Activated naive CD4-positive, alpha-beta T cell treated with Interleukin-2 at 50 U/mL for 16 hours (primary cell): ENCODE results near the gene NOS1AP.

ENCODE experiments used
- DNase-seq: peaks from one replicate; pipeline ENCODE4 v3.0.0-alpha.2; 2020

Gene NOS1AP

GRCh38 chr1:162270016-162270770 lies 200.7 kb downstream of the NOS1AP start:
- DNase-seq = no peak

- DNase-seq = no peak
Measured at GRCh38 chr1:162271972-162272371, 202.5 kb downstream of the NOS1AP start.

- DNase-seq = no peak
Measured at GRCh38 chr1:162272419-162272818, 202.9 kb downstream of the NOS1AP start.

- no peak for DNase-seq
Measured at GRCh38 chr1:162275622-162276175, 206.2 kb downstream of the NOS1AP start.

- DNase-seq = no peak
Measured at GRCh38 chr1:162276493-162276892, 207.0 kb downstream of the NOS1AP start.

GRCh38 chr1:162279136-162279498 lies 209.6 kb downstream of the NOS1AP start:
- DNase-seq = no peak

GRCh38 chr1:162281426-162281825 lies 211.9 kb downstream of the NOS1AP start:
- no peak for DNase-seq

- no peak for DNase-seq
Measured at GRCh38 chr1:162283657-162284056, 214.2 kb downstream of the NOS1AP start.

- no peak for DNase-seq
Measured at GRCh38 chr1:162284206-162284955, 214.9 kb downstream of the NOS1AP start.

GRCh38 chr1:162285149-162285561 lies 215.7 kb downstream of the NOS1AP start:
- no peak for DNase-seq

GRCh38 chr1:162291000-162291399 lies 221.5 kb downstream of the NOS1AP start:
- no peak for DNase-seq

GRCh38 chr1:162292422-162292849 lies 222.9 kb downstream of the NOS1AP start:
- no peak for DNase-seq

- no peak for DNase-seq
Measured at GRCh38 chr1:162293073-162293692, 223.7 kb downstream of the NOS1AP start.

GRCh38 chr1:162294015-162294414 lies 224.5 kb downstream of the NOS1AP start:
- DNase-seq = no peak

- DNase-seq = no peak
Measured at GRCh38 chr1:162297208-162297607, 227.7 kb downstream of the NOS1AP start.

- no peak for DNase-seq
Measured at GRCh38 chr1:162298266-162298665, 228.8 kb downstream of the NOS1AP start.

- no peak for DNase-seq
Measured at GRCh38 chr1:162299018-162299417, 229.5 kb downstream of the NOS1AP start.

GRCh38 chr1:162300057-162300917 lies 230.8 kb downstream of the NOS1AP start:
- no peak for DNase-seq

- DNase-seq = no peak
Measured at GRCh38 chr1:162301696-162302095, 232.2 kb downstream of the NOS1AP start.

- no peak for DNase-seq
Measured at GRCh38 chr1:162302306-162303003, 233.0 kb downstream of the NOS1AP start.

GRCh38 chr1:162303004-162303344 lies 233.5 kb downstream of the NOS1AP start:
- no peak for DNase-seq

GRCh38 chr1:162304736-162305135 lies 235.2 kb downstream of the NOS1AP start:
- no peak for DNase-seq
